Endothelial cell of umbilical vein (primary cell): ENCODE measurements around the gene PPP1R16B. TPM values are rescaled to one million over a fixed set of nuclear protein-coding genes. Genes with fewer than 3 reads are reported as not detected.

Experiments used
- BruUV-seq: library from RNA; stranded (reverse); fragments of 400-500 nt; replicated peaks from 2 replicates; lab custom pipeline; 2021; lab: Mats Ljungman, UMichigan
- CTCF ChIA-PET: fragments of 300-600, 350-600 bp; sonication (Branson Sonifier 250); formaldehyde crosslinking; loops from one replicate; lab custom pipeline; 2021; ENCODE audit warnings: antibody characterized with exemption, inconsistent platforms; lab: Charles Lee
- POLR2A ChIA-PET: fragments of 300-600, 350-600 bp; sonication (Branson Sonifier 250); formaldehyde crosslinking; loops from one replicate; lab custom pipeline; 2021; ENCODE audit warnings: antibody characterized with exemption, inconsistent platforms; lab: Charles Lee
- DNase-seq: peaks from one replicate; pipeline ENCODE4 v3.0.0-alpha.2; 2011; ENCODE audit warnings: low read depth, low spot score
- FAIRE-seq: peaks from 2 replicates; lab custom pipeline; 2011; peaks lifted over from hg19 to GRCh38; lab: Jason Lieb, UNC
- H2AFZ ChIP-seq: 2 replicates; pipeline ENCODE4 v1.6.0; 2012; ENCODE audit warnings: low read depth, low read length, control low read depth, inconsistent platforms
- H3K27ac ChIP-seq: 2 replicates; pipeline ENCODE4 v1.5.1; 2011; ENCODE audit warnings: low read depth, mild to moderate bottlenecking, control low read depth, low read length, moderate library complexity; ENCODE audit not compliant: insufficient read depth
- H3K27me3 ChIP-seq, 2 experiments: 2 replicates each; pipeline versions ENCODE4 v1.6.0 to v1.6.1; 2011; ENCODE audit warnings: low read length in 2 of 2, mixed read lengths in 1 of 2; ENCODE audit not compliant: control insufficient read depth in 2 of 2, insufficient read depth in 2 of 2
- H3K36me3 ChIP-seq, 2 experiments: 2 replicates in 1 of 2; 3 replicates in 1 of 2; pipeline ENCODE4 v1.5.1; 2011; ENCODE audit warnings: low read length in 2 of 2, mild to moderate bottlenecking in 1 of 2, moderate library complexity in 1 of 2; ENCODE audit not compliant: control insufficient read depth in 2 of 2, insufficient read depth in 2 of 2; ENCODE audit errors: extremely low read depth in 1 of 2
- H3K4me1 ChIP-seq: 3 replicates; pipeline ENCODE4 v1.5.1; 2011; ENCODE audit warnings: mild to moderate bottlenecking, low read length; ENCODE audit not compliant: control insufficient read depth, insufficient read depth; ENCODE audit errors: extremely low read depth
- H3K4me2 ChIP-seq: 2 replicates; pipeline ENCODE4 v1.6.1; 2011; ENCODE audit warnings: low read length, control low read depth, mixed read lengths; ENCODE audit not compliant: insufficient read depth
- H3K4me3 ChIP-seq, 3 experiments: fragments of 200-600 bp in 1 of 3; sonication (generic), shearing (Covaris generic) in 1 of 3; replicated peaks in 1 of 3; 2 replicates each; pipeline ENCODE4 v1.5.1; 2011 to 2016; ENCODE audit warnings: control low read depth in 3 of 3, low read length in 3 of 3, mild to moderate bottlenecking in 2 of 3, inconsistent platforms in 1 of 3, low read depth in 1 of 3, moderate library complexity in 1 of 3; ENCODE audit not compliant: insufficient read depth in 1 of 3
- H3K79me2 ChIP-seq: 2 replicates; pipeline ENCODE4 v1.6.0; 2012; ENCODE audit warnings: low read length, inconsistent platforms; ENCODE audit not compliant: control insufficient read depth, insufficient read depth
- H3K9ac ChIP-seq: replicated peaks from 2 replicates; pipeline ENCODE3; 2011; ENCODE audit warnings: low read length, control low read depth; ENCODE audit not compliant: insufficient read depth; ENCODE audit errors: extremely low read depth
- H3K9me1 ChIP-seq: replicated peaks from 3 replicates; pipeline ENCODE4 v1.6.0; 2011; ENCODE audit warnings: mild to moderate bottlenecking, low read length; ENCODE audit not compliant: control insufficient read depth, insufficient read depth; ENCODE audit errors: extremely low read depth
- H3K9me3 ChIP-seq: replicated peaks from 2 replicates; pipeline ENCODE4 v1.5.1; 2012; ENCODE audit warnings: low read length, inconsistent platforms; ENCODE audit not compliant: control insufficient read depth, insufficient read depth
- H4K20me1 ChIP-seq: replicated peaks from 2 replicates; pipeline ENCODE3; 2011; ENCODE audit warnings: mild to moderate bottlenecking, low read length; ENCODE audit not compliant: control insufficient read depth, insufficient read depth; ENCODE audit errors: extremely low read depth
- EZH2 ChIP-seq: IDR thresholded peaks from 2 replicates; pipeline ENCODE4 v1.6.1; 2012; ENCODE audit warnings: borderline replicate concordance, low read depth, mild to moderate bottlenecking, moderate library complexity, low read length, inconsistent platforms; ENCODE audit not compliant: severe bottlenecking
- FOS ChIP-seq: IDR thresholded peaks from 2 replicates; pipeline ENCODE4 v1.6.1; 2011; ENCODE audit warnings: mild to moderate bottlenecking, low read length, moderate library complexity, borderline replicate concordance; ENCODE audit not compliant: insufficient read depth
- GATA2 ChIP-seq: IDR thresholded peaks from 2 replicates; pipeline ENCODE4 v1.7.0; 2011; ENCODE audit warnings: low read depth, mild to moderate bottlenecking, moderate library complexity, mixed read lengths, low read length; ENCODE audit not compliant: insufficient read length, insufficient read depth
- JUN ChIP-seq: IDR thresholded peaks from 2 replicates; pipeline ENCODE4 v1.6.1; 2011; ENCODE audit warnings: borderline replicate concordance, low read depth; ENCODE audit not compliant: insufficient read length, insufficient read depth
- MYC ChIP-seq: IDR thresholded peaks from one replicate; pipeline ENCODE4 v1.6.1; 2011; ENCODE audit warnings: mild to moderate bottlenecking, low read depth, low read length
- POLR2A ChIP-seq: IDR thresholded peaks from 2 replicates; pipeline ENCODE4 v1.6.1; 2012; ENCODE audit warnings: low read depth, mild to moderate bottlenecking, control low read depth, low read length
- POLR2AphosphoS5 ChIP-seq: IDR thresholded peaks from 2 replicates; pipeline ENCODE4 v1.6.1; 2012; ENCODE audit warnings: low read depth, mild to moderate bottlenecking, control low read depth, low read length, moderate library complexity; ENCODE audit not compliant: insufficient read depth
- dilution Hi-C: fragments of 300-500 bp; cut with MboI; formaldehyde crosslinking; loops from one replicate; pipeline ENCODE4 v1.15.0; 2019; ENCODE audit warnings: low sequenced_read_pairs; ENCODE audit not compliant: extremely low pct_ligation_motif_present
- intact Hi-C: fragments of 100-400 bp; cut with micrococcal nuclease; formaldehyde crosslinking; loops from one replicate; pipeline ENCODE4 v1.10.0; 2022
- polyA plus RNA-seq, 4 experiments: library from polyadenylated mRNA; depleted of rRNA in 3 of 4; stranded (reverse) in 3 of 4; unstranded in 1 of 4; fragments of >200 nt; gene quantifications; 2 replicates each; pipeline versions ENCODE4 v1.2.1 to v1.2.3, GENCODE V29; 2011 to 2012; ENCODE audit warnings: missing spikeins in 1 of 4
- total RNA-seq: library from RNA; stranded (reverse); gene quantifications from 2 replicates; pipeline ENCODE4 v1.2.3, GENCODE V29; 2021
- TF ChIP-seq, protein P1 (sequence below): IDR thresholded peaks from 2 replicates; pipeline ENCODE4 v1.6.1; 2011; ENCODE audit not compliant: insufficient read depth, insufficient read length
- TF ChIP-seq, protein P2 (sequence below), 2 donors: IDR thresholded peaks; 1 replicate in 1 of 2; 2 replicates in 1 of 2; pipeline ENCODE4 v1.5.1; 2011; ENCODE audit warnings: low read length in 2 of 2, mild to moderate bottlenecking in 2 of 2, moderate library complexity in 2 of 2, control low read depth in 1 of 2, inconsistent platforms in 1 of 2, low read depth in 1 of 2; ENCODE audit not compliant: insufficient read depth in 1 of 2; ENCODE audit errors: extremely low read depth in 1 of 2

The PPP1R16B gene
- total and polyA plus RNA-seq, 2 donors (not counting 3 experiments of a cell fraction or from before 2014, with no cell fraction given): 34.7 to 68.1 TPM

DNA sequence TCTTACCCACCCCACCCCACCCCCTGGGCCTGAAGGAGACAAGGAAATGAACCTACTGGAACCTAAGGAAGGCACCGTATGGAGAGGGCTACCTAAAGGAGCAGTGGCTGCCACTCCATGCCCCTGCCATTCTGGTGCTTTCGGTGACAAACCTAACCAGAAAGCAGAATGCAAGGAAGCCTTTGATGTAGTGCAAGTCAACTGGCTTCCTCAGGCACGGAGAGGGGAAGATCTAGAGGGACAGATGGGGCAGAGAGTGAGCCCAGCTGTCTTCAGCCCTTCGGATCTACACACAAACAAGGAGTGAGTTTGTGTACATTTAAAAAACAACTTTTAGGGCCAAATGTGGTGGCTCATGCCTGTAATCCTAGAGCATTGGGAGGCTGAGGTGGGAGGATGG, 39.5 kb downstream of the PPP1R16B start:
- Histone ChIP-seq H3K4me2 (no peak overlapping the region), H3K9me1 (no peaks in the 10 kb centered on the region), H3K4me1 (peaks cover 10% of the 10 kb centered on the region), H3K79me2 (no peaks in the 10 kb centered on the region), H3K9me3 (no peaks in the 10 kb centered on the region), H3K27me3 (peaks cover 0 to 2% of the 10 kb centered on the region in 2 experiments), H3K27ac (no peak overlapping the region), H2AFZ (no peak overlapping the region), H3K4me3 (no peak overlapping the region), H3K36me3 (peaks cover 0 to 3% of the 10 kb centered on the region in 2 experiments), H3K9ac (no peak overlapping the region), H4K20me1 (no peaks in the 10 kb centered on the region)
- ChIA-PET CTCF (interaction anchor here (1.9 kb wide), 1 partner anchor 11 kb away, joined by 5 read pairs; no protein-coding TSS in a partner anchor), POLR2A (no interaction called here)
- DNase-seq (no peak), FAIRE-seq (no peak)
- no TSS peak for BruUV-seq
- TF ChIP-seq, protein P1, sequence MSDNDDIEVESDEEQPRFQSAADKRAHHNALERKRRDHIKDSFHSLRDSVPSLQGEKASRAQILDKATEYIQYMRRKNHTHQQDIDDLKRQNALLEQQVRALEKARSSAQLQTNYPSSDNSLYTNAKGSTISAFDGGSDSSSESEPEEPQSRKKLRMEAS: no peak
- no peak for TF ChIP-seq JUN
- no peak for TF ChIP-seq EZH2
- no peak for TF ChIP-seq FOS
- no peak for TF ChIP-seq GATA2
- TF ChIP-seq MYC: no peak
- dilution Hi-C loops: no loop called here
- intact Hi-C loops: no loop called here

DNA sequence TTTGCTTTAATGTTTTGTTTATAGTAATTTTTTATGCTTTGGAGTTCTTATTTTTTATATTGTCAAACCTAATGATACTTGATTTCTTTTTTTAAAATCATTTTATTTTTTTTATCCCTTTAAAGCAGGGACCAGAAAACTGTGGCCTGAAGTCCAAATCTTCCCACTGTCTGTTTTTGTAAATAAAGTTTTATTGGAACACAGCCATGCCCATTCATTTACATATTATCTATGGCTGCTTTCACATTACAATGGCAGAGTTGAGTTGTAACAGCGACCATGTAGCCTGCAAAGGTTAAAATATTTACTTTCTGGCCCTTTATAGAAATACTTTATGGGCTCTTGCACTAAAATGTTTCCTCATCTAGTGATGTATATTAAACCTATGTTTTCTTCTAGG, 42.3 kb downstream of the PPP1R16B start:
- dilution Hi-C loops (no loop called here), intact Hi-C loops (no loop called here)
- Histone ChIP-seq H3K4me3 (no peak overlapping the region), H3K4me1 (no peaks in the 10 kb centered on the region), H3K9me3 (no peaks in the 10 kb centered on the region), H3K36me3 (no peaks in the 10 kb centered on the region), H3K27ac (no peak overlapping the region), H3K4me2 (no peak overlapping the region), H4K20me1 (no peaks in the 10 kb centered on the region), H3K79me2 (no peaks in the 10 kb centered on the region), H3K27me3 (peaks cover 0 to 2% of the 10 kb centered on the region in 2 experiments), H3K9ac (no peak overlapping the region), H3K9me1 (no peaks in the 10 kb centered on the region), H2AFZ (no peak overlapping the region)
- CTCF ChIA-PET: no interaction called here
- POLR2A ChIA-PET: no interaction called here
- DNase-seq: no peak
- FAIRE-seq: no peak
- no TSS peak for BruUV-seq
- TF ChIP-seq, protein P1: no peak
- TF ChIP-seq FOS: no peak
- TF ChIP-seq, protein P2, sequence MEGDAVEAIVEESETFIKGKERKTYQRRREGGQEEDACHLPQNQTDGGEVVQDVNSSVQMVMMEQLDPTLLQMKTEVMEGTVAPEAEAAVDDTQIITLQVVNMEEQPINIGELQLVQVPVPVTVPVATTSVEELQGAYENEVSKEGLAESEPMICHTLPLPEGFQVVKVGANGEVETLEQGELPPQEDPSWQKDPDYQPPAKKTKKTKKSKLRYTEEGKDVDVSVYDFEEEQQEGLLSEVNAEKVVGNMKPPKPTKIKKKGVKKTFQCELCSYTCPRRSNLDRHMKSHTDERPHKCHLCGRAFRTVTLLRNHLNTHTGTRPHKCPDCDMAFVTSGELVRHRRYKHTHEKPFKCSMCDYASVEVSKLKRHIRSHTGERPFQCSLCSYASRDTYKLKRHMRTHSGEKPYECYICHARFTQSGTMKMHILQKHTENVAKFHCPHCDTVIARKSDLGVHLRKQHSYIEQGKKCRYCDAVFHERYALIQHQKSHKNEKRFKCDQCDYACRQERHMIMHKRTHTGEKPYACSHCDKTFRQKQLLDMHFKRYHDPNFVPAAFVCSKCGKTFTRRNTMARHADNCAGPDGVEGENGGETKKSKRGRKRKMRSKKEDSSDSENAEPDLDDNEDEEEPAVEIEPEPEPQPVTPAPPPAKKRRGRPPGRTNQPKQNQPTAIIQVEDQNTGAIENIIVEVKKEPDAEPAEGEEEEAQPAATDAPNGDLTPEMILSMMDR (IDR thresholded peaks at IDR 0.05; ENCODE audit: extremely low read depth in 1 of 2, insufficient read depth in 1 of 2, low read depth in 1 of 2, low read length in 2 of 2): no peak
- TF ChIP-seq MYC: no peak
- no peak for TF ChIP-seq POLR2A
- TF ChIP-seq JUN: no peak
- no peak for TF ChIP-seq EZH2
- no peak for TF ChIP-seq POLR2AphosphoS5
- no peak for TF ChIP-seq GATA2
